RPMI8226 (cell line): ENCODE measurements around the gene LHFPL3.

Experiments
- DNase-seq: peaks from one replicate; pipeline ENCODE4 v3.0.0-alpha.2; 2015

LHFPL3 gene

GRCh38 chr7:104761892-104762291 is 433.5 kb downstream of the LHFPL3 start:
- no peak for DNase-seq

GRCh38 chr7:104767113-104767512 is 438.7 kb downstream of the LHFPL3 start:
- no peak for DNase-seq

- DNase-seq: no peak
Measured at GRCh38 chr7:104767826-104768536, 439.6 kb downstream of the LHFPL3 start.

DNA sequence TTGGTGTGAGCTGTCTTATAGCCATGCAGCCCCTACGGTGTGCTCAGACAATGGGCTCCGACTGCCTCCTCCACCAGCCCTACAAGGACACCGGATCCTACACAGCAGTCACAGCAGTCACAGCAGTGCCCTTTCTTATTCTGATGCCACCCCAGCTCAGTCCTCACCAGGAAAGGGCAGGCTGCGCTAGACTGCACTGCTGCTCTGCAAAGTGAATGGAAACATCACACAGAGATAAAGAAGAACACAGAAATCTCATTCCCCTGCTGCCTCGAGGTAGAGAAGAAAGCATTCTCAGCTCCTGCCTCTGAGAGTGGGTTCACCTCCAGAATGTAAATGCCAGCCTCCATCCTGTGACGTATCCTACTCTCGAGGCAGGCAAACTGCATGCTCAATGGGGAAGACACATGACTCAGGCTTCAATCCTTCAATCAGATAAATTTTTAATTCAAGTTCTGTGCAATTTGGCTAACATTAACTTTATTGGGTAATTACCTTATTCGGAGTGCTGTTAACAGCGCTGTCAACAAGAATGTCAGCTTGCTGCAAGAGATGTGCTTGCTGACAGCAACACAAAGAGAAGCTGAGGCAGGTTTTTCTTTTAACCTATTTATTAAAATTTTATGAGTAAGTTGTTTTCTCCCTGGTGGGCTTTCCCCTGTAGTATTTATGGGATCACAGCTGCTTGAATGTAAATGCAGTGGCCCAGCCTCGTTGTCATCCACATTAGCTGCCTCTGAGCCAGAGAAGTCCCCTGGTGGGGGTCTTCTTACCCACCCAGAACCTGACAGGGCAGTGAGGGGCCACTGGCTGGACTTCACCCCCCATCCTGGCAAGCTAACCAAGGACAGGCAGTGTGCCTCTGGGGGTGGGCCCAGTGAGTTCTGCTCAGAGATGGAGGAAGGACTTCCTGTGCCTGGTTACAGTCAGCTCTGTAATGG is 444.3 kb downstream of the LHFPL3 start:
- DNase-seq: no peak

DNA sequence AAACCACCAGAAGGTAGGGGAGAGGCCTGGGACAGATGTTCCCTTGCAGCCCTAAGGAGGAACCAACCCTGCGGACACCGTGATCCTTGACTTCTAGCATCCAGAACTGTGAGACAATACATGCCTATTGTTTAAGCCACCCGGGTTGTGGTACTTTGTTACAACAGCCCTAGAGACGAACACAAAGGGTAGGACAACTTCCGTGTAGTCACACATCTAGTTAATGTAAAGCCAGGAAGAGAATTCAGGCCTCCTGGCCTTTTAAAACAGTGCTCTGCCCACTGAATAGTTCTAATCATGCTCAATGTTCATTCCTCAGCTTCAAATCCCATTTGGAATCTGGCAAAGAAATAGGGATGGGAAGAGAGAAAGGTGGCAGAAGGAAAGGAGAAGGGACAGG is 445.4 kb downstream of the LHFPL3 start:
- DNase-seq: no peak

DNA sequence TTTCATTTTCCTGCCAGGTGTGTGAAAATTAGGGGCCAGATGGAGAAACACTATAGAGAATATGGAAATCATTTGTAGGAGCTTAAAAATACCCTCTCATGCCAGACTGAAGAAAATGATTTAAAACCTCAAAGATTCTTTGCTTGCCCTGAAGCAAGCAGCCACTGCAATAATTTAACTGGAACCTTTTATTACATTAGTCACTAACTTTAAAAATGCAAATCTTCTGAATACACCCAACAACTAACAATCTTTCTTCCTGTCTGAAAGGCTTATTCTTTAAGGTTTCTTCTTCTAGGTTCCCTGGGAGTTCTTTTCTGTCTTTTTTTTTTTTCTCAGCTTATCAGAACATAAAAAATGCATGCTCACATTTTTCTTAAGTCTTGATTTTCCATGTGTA is 447.1 kb downstream of the LHFPL3 start:
- no peak for DNase-seq

DNA sequence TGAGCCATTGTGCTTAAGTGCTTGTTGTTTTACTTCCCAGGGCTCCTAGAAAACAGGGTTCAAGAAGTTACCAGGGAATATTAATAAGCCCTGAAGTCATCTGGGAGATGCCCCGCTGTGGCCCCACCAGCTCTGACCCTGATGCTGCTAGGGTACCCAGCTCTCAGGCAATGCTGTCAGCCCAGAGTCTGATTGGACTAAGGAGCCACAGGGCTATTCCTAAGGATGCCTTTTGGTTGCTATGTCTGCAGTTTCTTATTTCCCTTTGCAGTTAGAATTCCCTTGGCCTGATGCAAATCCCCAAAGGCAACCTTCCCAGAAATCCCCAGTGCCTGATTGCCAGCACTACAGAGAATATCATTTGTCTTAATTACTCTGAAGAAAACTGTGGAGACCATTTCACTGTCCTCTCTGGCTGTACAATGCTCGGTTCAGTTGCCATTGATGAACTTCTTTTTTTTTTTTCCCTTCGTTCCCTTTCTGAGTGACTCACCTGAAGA is 448.9 kb downstream of the LHFPL3 start:
- no peak for DNase-seq

- DNase-seq: no peak
Measured at GRCh38 chr7:104779888-104780287, 451.5 kb downstream of the LHFPL3 start.

- no peak for DNase-seq
Measured at GRCh38 chr7:104784686-104785085, 456.3 kb downstream of the LHFPL3 start.

DNA sequence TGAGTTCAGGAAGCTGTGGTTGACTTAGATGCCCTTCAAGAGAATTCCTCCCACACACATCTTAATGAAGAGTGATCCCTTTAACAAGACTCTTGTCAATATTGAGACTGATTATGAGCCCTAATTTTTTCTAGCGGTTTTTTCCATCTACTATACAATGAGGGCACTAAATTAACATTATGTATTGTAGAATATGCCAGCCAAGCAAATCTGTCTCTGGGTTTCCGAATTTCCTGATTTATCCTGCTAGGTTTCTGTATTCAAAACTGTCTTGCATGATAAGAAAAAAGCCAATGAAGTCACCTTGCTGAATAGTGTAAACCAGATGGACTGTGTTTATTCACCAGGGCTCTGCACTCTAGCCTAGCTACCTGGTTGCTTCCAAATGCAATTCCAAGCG is 461.4 kb downstream of the LHFPL3 start:
- DNase-seq: no peak

DNA sequence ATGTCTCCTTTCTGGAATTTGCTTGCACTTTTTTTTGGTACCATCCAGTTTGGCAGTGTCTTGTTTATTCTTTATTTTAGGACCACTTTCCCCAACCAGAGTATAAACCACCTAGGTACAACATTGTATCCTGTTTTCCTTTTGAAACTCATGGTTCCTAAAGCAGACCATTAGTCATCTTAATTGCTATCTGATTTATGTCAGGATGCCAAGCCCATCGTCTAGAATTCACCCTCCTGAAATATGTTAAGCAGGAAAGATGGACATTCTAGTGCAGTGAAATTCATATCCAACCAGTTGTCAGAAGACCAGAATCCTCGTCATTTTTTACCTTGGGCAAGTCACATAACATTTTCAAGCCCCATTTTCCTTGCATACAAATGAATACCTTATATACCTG is 462.0 kb downstream of the LHFPL3 start:
- no peak for DNase-seq

DNA sequence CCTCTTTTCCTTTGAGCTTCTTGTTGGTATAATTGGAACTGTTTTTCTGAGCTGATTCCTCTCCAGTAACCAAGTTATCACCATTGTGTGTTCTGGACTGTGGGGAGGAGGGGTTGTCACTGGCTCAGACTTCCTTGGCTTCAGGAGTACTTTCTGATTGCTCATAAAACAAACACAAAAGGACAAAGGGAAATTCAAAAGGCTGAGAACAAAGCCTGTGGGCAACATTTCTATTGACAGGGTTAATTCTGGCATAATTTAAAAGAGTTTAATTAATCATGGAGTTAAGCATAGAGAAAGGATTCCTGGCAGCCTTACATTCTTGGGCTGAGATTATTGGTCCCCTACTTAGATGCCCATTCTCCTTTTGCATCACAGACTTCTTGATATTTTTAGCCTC is 462.7 kb downstream of the LHFPL3 start:
- DNase-seq: no peak

DNA sequence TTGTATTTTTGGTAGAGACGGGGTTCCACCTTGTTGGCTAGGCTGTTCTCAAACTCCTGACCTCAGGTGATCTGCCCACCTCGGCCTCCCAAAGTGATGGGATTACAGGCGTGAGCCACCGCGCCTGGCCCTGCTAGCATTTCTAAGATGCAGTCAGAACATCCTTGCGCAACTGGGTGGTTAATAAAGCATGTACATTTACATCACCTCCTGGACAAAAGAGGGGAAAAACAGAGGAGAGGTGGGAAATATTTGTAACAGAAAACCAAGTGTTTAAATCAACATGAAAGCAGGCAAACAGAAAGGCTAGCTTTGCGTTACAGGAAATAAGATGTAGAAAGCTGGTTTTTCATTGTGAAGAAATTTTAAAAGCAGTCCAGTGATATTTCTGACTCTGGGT is 464.7 kb downstream of the LHFPL3 start:
- DNase-seq: no peak

DNA sequence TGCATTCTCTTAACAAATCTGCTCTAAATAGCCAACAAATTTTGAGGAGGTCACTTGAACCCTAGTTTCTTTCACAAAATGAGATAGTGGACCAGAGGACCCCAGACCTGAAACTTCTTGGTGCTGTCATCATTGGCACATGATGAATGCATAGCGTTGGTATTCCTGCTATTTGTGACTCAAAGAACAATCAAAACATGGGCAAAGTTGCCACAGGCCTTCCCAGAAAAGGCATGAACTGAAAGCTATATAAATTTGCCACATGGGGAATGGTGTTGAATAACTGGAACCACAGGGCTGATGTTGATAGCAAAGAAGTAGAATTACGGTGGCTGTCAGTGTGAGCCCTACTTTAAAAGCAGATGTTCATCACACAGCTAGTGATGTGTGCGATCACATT is 465.8 kb downstream of the LHFPL3 start:
- DNase-seq: no peak

DNA sequence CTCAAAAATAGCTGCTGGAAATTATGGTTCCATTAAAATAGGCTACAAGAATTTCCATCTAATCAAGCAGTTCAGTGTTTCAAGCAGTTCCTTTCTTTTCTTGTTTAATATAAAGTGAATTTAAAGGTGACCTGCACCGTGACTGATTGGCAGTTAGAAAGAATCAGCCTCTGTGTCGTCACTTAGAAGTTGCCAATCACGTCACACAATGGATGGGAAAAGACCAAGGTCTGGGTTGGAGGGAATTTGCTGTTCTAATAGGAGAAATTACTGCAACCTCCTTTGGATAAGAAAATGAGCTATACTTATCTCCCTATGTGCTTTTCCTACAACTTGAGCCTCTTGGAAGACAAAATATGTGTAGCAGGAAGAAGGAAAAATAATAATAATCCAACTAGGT is 466.2 kb downstream of the LHFPL3 start:
- DNase-seq: no peak

GRCh38 chr7:104795086-104795485 is 466.7 kb downstream of the LHFPL3 start:
- no peak for DNase-seq

DNA sequence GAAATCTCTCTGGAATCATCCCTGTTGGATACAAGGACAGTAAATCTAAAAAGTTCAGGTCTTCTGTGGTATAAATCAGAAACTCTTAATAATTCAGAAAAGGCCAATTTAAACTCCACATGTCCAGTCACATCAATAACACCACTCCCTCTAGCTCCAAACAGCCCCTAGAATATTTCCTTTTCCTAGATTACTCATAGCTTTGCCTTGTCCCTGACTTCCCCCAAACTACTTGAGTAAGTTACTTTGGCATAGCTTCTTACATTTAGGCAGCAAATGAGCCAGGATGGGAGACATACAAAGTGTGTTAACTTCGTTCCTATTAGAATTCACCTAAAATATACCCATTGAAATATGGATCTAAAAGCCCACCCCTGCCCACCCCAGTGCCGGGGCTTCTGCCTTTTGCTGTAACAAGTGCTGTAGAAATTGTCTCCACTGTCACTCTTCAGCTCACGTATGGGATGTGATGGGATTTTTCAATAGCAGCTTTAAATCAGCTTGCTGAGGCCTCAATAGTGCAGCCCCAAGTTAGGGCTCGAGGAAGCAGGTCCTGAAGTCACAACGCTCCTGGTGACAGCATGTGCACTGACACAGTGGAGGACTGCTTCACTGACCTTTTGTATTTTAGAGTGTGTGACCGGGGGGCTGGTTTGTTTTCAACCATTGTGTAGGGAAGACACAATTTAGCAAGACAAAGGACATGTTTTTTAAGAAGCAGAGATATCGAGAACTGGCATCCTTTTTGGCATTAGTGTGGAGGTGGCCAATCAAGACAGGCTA is 467.4 kb downstream of the LHFPL3 start:
- no peak for DNase-seq

- DNase-seq: no peak
Measured at GRCh38 chr7:104800307-104800706, 471.9 kb downstream of the LHFPL3 start.

- no peak for DNase-seq
Measured at GRCh38 chr7:104801022-104801421, 472.6 kb downstream of the LHFPL3 start.

- DNase-seq: no peak
Measured at GRCh38 chr7:104803931-104804330, 475.5 kb downstream of the LHFPL3 start.

- no peak for DNase-seq
Measured at GRCh38 chr7:104804696-104805095, 476.3 kb downstream of the LHFPL3 start.

- no peak for DNase-seq
Measured at GRCh38 chr7:104805449-104806317, 477.3 kb downstream of the LHFPL3 start.
